ENCODE results near the gene ADAMTS20. TPM values are rescaled to one million over a fixed set of nuclear protein-coding genes. Genes with fewer than 3 reads are reported as not detected.
"Not testable (repeated sequence)": the region's sequence is repeated elsewhere in the genome, so short reads cannot be mapped to it uniquely, and the experiment has no call there.

ADAMTS20 gene
- total RNA-seq, 2 donors from 2014 or later = not detected

GRCh38 chr12:43378448-43378847 is 173.6 kb downstream of the ADAMTS20 start:
- no peaks in the 10 kb centered on the region for H3K36me3 ChIP-seq
- peaks cover 0 to 25% of the 10 kb centered on the region in 2 donors for H3K9me3 ChIP-seq
- no peak for TF ChIP-seq CTCF (IDR thresholded peaks at IDR 0.05)
- no peak for DNase-seq (ENCODE audit: low spot score)
- H3K27me3 ChIP-seq = no peaks in the 10 kb centered on the region
- no peaks in the 10 kb centered on the region for H3K4me1 ChIP-seq
- H3K4me3 ChIP-seq = no peak overlapping the region
- H3K27ac ChIP-seq = no peak overlapping the region

GRCh38 chr12:43370263-43370662 is 181.7 kb downstream of the ADAMTS20 start:
- no peak overlapping the region for H3K4me3 ChIP-seq
- no peak overlapping the region for H3K27ac ChIP-seq
- H3K27me3 ChIP-seq = no peaks in the 10 kb centered on the region
- H3K9me3 ChIP-seq = no peaks in the 10 kb centered on the region
- DNase-seq (ENCODE audit: low spot score) = no peak
- TF ChIP-seq CTCF (IDR thresholded peaks at IDR 0.05) = no peak
- no peaks in the 10 kb centered on the region for H3K36me3 ChIP-seq
- H3K4me1 ChIP-seq = no peaks in the 10 kb centered on the region

GRCh38 chr12:43362910-43363694 is 188.9 kb downstream of the ADAMTS20 start:
- Histone ChIP-seq H3K36me3 (no peaks in the 10 kb centered on the region), H3K4me3 (no peak overlapping the region), H3K4me1 (no peaks in the 10 kb centered on the region), H3K9me3 (no peaks in the 10 kb centered on the region), H3K27ac (no peak overlapping the region), H3K27me3 (no peaks in the 10 kb centered on the region)
- no peak for DNase-seq (ENCODE audit: low spot score)
- TF ChIP-seq CTCF (IDR thresholded peaks at IDR 0.05) = no peak

GRCh38 chr12:43361031-43361710 is 190.8 kb downstream of the ADAMTS20 start:
- no peak overlapping the region for H3K27ac ChIP-seq
- H3K4me1 ChIP-seq = no peaks in the 10 kb centered on the region

GRCh38 chr12:43360001-43360400 is 192.0 kb downstream of the ADAMTS20 start:
- DNase-seq (ENCODE audit: low spot score); H3K36me3 ChIP-seq; H3K4me1 ChIP-seq; H3K27ac ChIP-seq; H3K4me3 ChIP-seq; H3K9me3 ChIP-seq; H3K27me3 ChIP-seq: not testable (repeated sequence)

More at GRCh38 chr12:43361031-43361710, 190.8 kb downstream of the ADAMTS20 start:
- no peak for DNase-seq (ENCODE audit: low spot score)
- H3K9me3 ChIP-seq = no peaks in the 10 kb centered on the region
- TF ChIP-seq CTCF (IDR thresholded peaks at IDR 0.05) = no peak
- H3K27me3 ChIP-seq = no peaks in the 10 kb centered on the region
- no peak overlapping the region for H3K4me3 ChIP-seq
- no peaks in the 10 kb centered on the region for H3K36me3 ChIP-seq

- H3K4me1 ChIP-seq = no peaks in the 10 kb centered on the region
- no peak for DNase-seq (ENCODE audit: low spot score)
Observed at GRCh38 chr12:43357141-43357540, 194.9 kb downstream of the ADAMTS20 start.

More at GRCh38 chr12:43357141-43357540, 194.9 kb downstream of the ADAMTS20 start:
- H3K27me3 ChIP-seq = no peaks in the 10 kb centered on the region
- no peaks in the 10 kb centered on the region for H3K36me3 ChIP-seq
- H3K9me3 ChIP-seq = no peaks in the 10 kb centered on the region
- TF ChIP-seq CTCF (IDR thresholded peaks at IDR 0.05) = no peak
- H3K4me3 ChIP-seq = no peak overlapping the region
- H3K27ac ChIP-seq = no peak overlapping the region
